B cell (primary cell): ENCODE results near the gene TMEM38A. TPM values are rescaled to one million over a fixed set of nuclear protein-coding genes. Genes with fewer than 3 reads are reported as not detected.
"Not testable (repeated sequence)": the region's sequence is repeated elsewhere in the genome, so short reads cannot be mapped to it uniquely, and the experiment has no call there.

ENCODE experiments used
- ATAC-seq: fragments of 200-7000 bp; cut with Tn5 transposase; one replicate; pipeline ENCODE4 v1.10.0; 2021; ENCODE audit warnings: low read depth, mild to moderate bottlenecking, moderate number of reproducible peaks, moderate library complexity
- CTCF ChIA-PET: fragments of 350-600 bp; sonication (Branson Sonifier 250); formaldehyde crosslinking; loops from one replicate; lab custom pipeline; 2021; ENCODE audit warnings: antibody characterized with exemption, inconsistent platforms; lab: Charles Lee
- POLR2A ChIA-PET: fragments of 350-600 bp; sonication (Branson Sonifier 250); formaldehyde crosslinking; loops from one replicate; lab custom pipeline; 2021; ENCODE audit warnings: antibody characterized with exemption; lab: Charles Lee
- DNase-seq: peaks from one replicate; pipeline ENCODE4 v3.0.0; 2013
- H2AFZ ChIP-seq: 2 replicates; pipeline ENCODE4 v1.6.1; 2012; ENCODE audit warnings: mild to moderate bottlenecking, low read depth, low read length; ENCODE audit not compliant: insufficient read depth, poor library complexity, severe bottlenecking
- H3K27ac ChIP-seq, 2 donors: 1 replicate in 1 of 2; 2 replicates in 1 of 2; pipeline ENCODE4 v1.5.1; 2012 to 2013; ENCODE audit warnings: low read length in 2 of 2, mild to moderate bottlenecking in 2 of 2, moderate library complexity in 1 of 2
- H3K27me3 ChIP-seq, 4 experiments: fragments of 200-600 bp in 1 of 4; sonication (generic) in 1 of 4; replicated peaks in 1 of 4; 1 replicate in 2 of 4; 2 replicates in 2 of 4; pipeline versions ENCODE4 v1.6.1 to v1.7.0; 2013 to 2016; ENCODE audit warnings: low read length in 3 of 4, mild to moderate bottlenecking in 2 of 4, mixed read lengths in 1 of 4, moderate library complexity in 1 of 4; ENCODE audit not compliant: insufficient read depth in 4 of 4, control insufficient read depth in 3 of 4; ENCODE audit errors: control extremely low read depth in 1 of 4
- H3K36me3 ChIP-seq, 2 experiments: replicated peaks in 1 of 2; 1 replicate in 1 of 2; 2 replicates in 1 of 2; pipeline versions ENCODE4 v1.6.1 to v1.7.1; 2013; ENCODE audit warnings: low read length in 1 of 2; ENCODE audit not compliant: insufficient read depth in 2 of 2, control insufficient read depth in 1 of 2; ENCODE audit errors: control extremely low read depth in 1 of 2, extremely low read depth in 1 of 2
- H3K4me1 ChIP-seq, 2 donors: fragments of 200-600 bp in 1 of 2; sonication (generic) in 1 of 2; 1 replicate in 1 of 2; 2 replicates in 1 of 2; pipeline versions ENCODE4 v1.5.1 to v1.6.1; 2013 to 2017; ENCODE audit warnings: low read length in 2 of 2; ENCODE audit not compliant: control insufficient read depth in 2 of 2, insufficient read depth in 2 of 2
- H3K4me2 ChIP-seq: replicated peaks from 2 replicates; pipeline ENCODE3; 2012; ENCODE audit warnings: mild to moderate bottlenecking, low read depth, low read length; ENCODE audit not compliant: poor library complexity, severe bottlenecking
- H3K4me3 ChIP-seq, 5 experiments: fragments of 200-600 bp in 1 of 5; sonication (generic) in 1 of 5; 1 replicate in 3 of 5; 2 replicates in 2 of 5; pipeline versions ENCODE4 v1.5.1 to v1.7.0; 2011 to 2016; ENCODE audit warnings: low read length in 4 of 5, mild to moderate bottlenecking in 4 of 5, low read depth in 2 of 5, control low read depth in 1 of 5, moderate library complexity in 1 of 5; ENCODE audit not compliant: insufficient read depth in 1 of 5; ENCODE audit errors: control extremely low read depth in 1 of 5, extremely low read depth in 1 of 5
- H3K79me2 ChIP-seq: fragments of 200-600 bp; sonication (generic); one replicate; pipeline ENCODE4 v1.6.0; 2016; ENCODE audit warnings: low read length; ENCODE audit not compliant: control insufficient read depth, insufficient read depth
- H3K9ac ChIP-seq: fragments of 200-600 bp; sonication (generic); 2 replicates; pipeline ENCODE4 v1.6.1; 2017; ENCODE audit warnings: mild to moderate bottlenecking, low read length, moderate library complexity
- H3K9me3 ChIP-seq, 3 donors: one replicate each; pipeline versions ENCODE4 v1.6.1 to v1.7.1; 2013; ENCODE audit warnings: low read length in 2 of 3; ENCODE audit not compliant: control insufficient read depth in 2 of 3, insufficient read depth in 1 of 3; ENCODE audit errors: control extremely low read depth in 1 of 3
- H4K20me1 ChIP-seq: 2 replicates; pipeline ENCODE4 v1.6.0; 2012; ENCODE audit warnings: mild to moderate bottlenecking, low read length; ENCODE audit not compliant: insufficient read depth, control insufficient read depth, poor library complexity, severe bottlenecking
- H3K27ac Mint-ChIP-seq: one replicate; pipeline ENCODE4 v1.8.0; 2021; ENCODE audit warnings: mixed read lengths
- H3K27me3 Mint-ChIP-seq: one replicate; pipeline ENCODE4 v1.8.0; 2021; ENCODE audit warnings: mixed read lengths
- H3K4me1 Mint-ChIP-seq: one replicate; pipeline ENCODE4 v1.8.0; 2021; ENCODE audit warnings: mixed read lengths
- H3K4me3 Mint-ChIP-seq: one replicate; pipeline ENCODE4 v1.8.0; 2021; ENCODE audit warnings: mixed read lengths
- H3K9me3 Mint-ChIP-seq: one replicate; pipeline ENCODE4 v1.8.0; 2022; ENCODE audit warnings: mixed read lengths; ENCODE audit not compliant: insufficient read depth
- CTCF ChIP-seq: fragments of 200-600 bp; IDR thresholded peaks from one replicate; pipeline ENCODE4 v1.8.0; 2022; ENCODE audit warnings: antibody characterized with exemption, mild to moderate bottlenecking
- EZH2 ChIP-seq: IDR thresholded peaks from 2 replicates; pipeline ENCODE4 v1.6.1; 2012; ENCODE audit warnings: borderline replicate concordance, low read depth, mild to moderate bottlenecking, moderate library complexity, low read length; ENCODE audit not compliant: insufficient read depth, poor library complexity, severe bottlenecking
- WGBS: methylation state at CpG from one replicate; pipeline ENCODE4 v1.1.5; 2013; ENCODE audit warnings: missing lambda C conversion rate; ENCODE audit not compliant: insufficient coverage; 5-methylcytosine and 5-hydroxymethylcytosine counted together
- intact Hi-C: fragments of 100-400 bp; cut with micrococcal nuclease; formaldehyde crosslinking; loops from one replicate; pipeline ENCODE4 v1.10.0; 2022
- polyA plus RNA-seq: library from polyadenylated mRNA; depleted of rRNA; stranded (reverse); fragments of >200 nt; gene quantifications from 2 replicates; pipeline ENCODE4 v1.2.3, GENCODE V29; 2012
- total RNA-seq, 2 donors: library from RNA; stranded (reverse); fragments of 120-200 nt in 1 of 2; gene quantifications; 1 replicate in 1 of 2; 2 replicates in 1 of 2; pipeline versions ENCODE4 v1.2.3 to v1.2.4, GENCODE V29; 2013 to 2022

TMEM38A gene
- total and polyA plus RNA-seq, 2 donors (not counting 1 experiment from before 2014, with no cell fraction given), result 5.7 to 7.1 TPM

- intact Hi-C loops, H3K9ac ChIP-seq, H3K9me3 Mint-ChIP-seq, H3K79me2 ChIP-seq, H2AFZ ChIP-seq, H3K4me3 ChIP-seq, H3K27me3 Mint-ChIP-seq, H3K9me3 ChIP-seq, H3K36me3 ChIP-seq, H3K27me3 ChIP-seq, H4K20me1 ChIP-seq: not testable (repeated sequence)
- CTCF ChIA-PET, result interaction anchor here (0.6 to 1.3 kb wide), 6 partner anchors 10 to 569 kb away, joined by 3 to 5 read pairs (median 4); partner anchors contain the start of gene ANKLE1
- Mint-ChIP-seq H3K27ac (peak overlapping the region; percentile 53), H3K4me1 (peaks cover 24% of the 10 kb centered on the region), H3K4me3 (peak overlapping the region; percentile 44)
- Histone ChIP-seq H3K4me1 (peaks cover 25 to 45% of the 10 kb centered on the region in 2 donors), H3K4me2 (peak overlapping the region; percentile 52), H3K27ac (peak overlapping the region; percentile 43 to 72)
- DNase-seq (peak; percentile 63), ATAC-seq (peak; percentile 46)
- WGBS, result 11% methylated on average over 4 of the region's 9 CpGs
- POLR2A ChIA-PET, result interaction anchor here (0.6 kb wide), 3 partner anchors 11 to 548 kb away, joined by 3 to 5 read pairs (median 4); no protein-coding TSS in a partner anchor
Observed at GRCh38 chr19:16712295-16712694, 51.4 kb downstream of the TMEM38A start.

GRCh38 chr19:16714702-16715287 lies 53.9 kb downstream of the TMEM38A start:
- intact Hi-C loops, result loop anchor here (1.0 to 5.0 kb wide), 5 partner anchors 57 to 828 kb away; no protein-coding TSS in a partner anchor
- peak overlapping the region; percentile 26 for H3K4me2 ChIP-seq
- CTCF ChIA-PET, result interaction anchor here (0.5 to 2.8 kb wide), 30 partner anchors 9 to 1288 kb away, joined by 3 to 34 read pairs (median 4); partner anchors contain the start of genes BABAM1, MYO9B and TMEM38A
- ATAC-seq, result peak; percentile 19
- Mint-ChIP-seq H3K4me3 (peak overlapping the region; percentile 54), H3K27ac (peak overlapping the region; percentile 80), H3K9me3 (no peaks in the 10 kb centered on the region), H3K27me3 (no peaks in the 10 kb centered on the region), H3K4me1 (peaks cover 42% of the 10 kb centered on the region)
- WGBS, result 20% methylated on average over 1 of the region's 14 CpGs
- H3K79me2 ChIP-seq, result no peaks in the 10 kb centered on the region
- H2AFZ ChIP-seq, result no peak overlapping the region
- H3K9ac ChIP-seq, result no peak overlapping the region
- no peaks in the 10 kb centered on the region for H3K27me3 ChIP-seq
- TF ChIP-seq EZH2 (no peak), CTCF (peak; percentile 96)
- H3K9me3 ChIP-seq, result peaks cover 0 to 9% (median 0%) of the 10 kb centered on the region in 3 donors
- POLR2A ChIA-PET, result interaction anchor here (0.7 kb wide), 1 partner anchor 566 kb away, joined by 4 read pairs; no protein-coding TSS in a partner anchor
- peaks cover 43 to 68% of the 10 kb centered on the region in 2 donors for H3K4me1 ChIP-seq
- DNase-seq, result peak; percentile 77
- H3K36me3 ChIP-seq, result no peaks in the 10 kb centered on the region
- H4K20me1 ChIP-seq, result no peaks in the 10 kb centered on the region
- H3K27ac ChIP-seq, result peak overlapping the region in 1 of 2 donors; percentile 8
- H3K4me3 ChIP-seq, result no peak overlapping the region
